ENCODE data around the gene CFAP65.

GRCh38 chr2:219081701-219082331 is 40.5 kb upstream of the CFAP65 start:
- TF ChIP-seq CTCF (IDR thresholded peaks at IDR 0.05; ENCODE audit: low read depth, low read length, poor library complexity, severe bottlenecking): no peak
- no peak for TF ChIP-seq EZH2phosphoT487 (IDR thresholded peaks at IDR 0.05; ENCODE audit: borderline replicate concordance, low read length)
